HG03460 (cell line): ENCODE data around the gene AUNIP.

Source experiments
- ATAC-seq: cut with Tn5 transposase; IDR thresholded peaks from one replicate; pipeline ENCODE4 v1.9.1; 2021; ENCODE audit not compliant: unreplicated experiment

AUNIP gene, protein sequence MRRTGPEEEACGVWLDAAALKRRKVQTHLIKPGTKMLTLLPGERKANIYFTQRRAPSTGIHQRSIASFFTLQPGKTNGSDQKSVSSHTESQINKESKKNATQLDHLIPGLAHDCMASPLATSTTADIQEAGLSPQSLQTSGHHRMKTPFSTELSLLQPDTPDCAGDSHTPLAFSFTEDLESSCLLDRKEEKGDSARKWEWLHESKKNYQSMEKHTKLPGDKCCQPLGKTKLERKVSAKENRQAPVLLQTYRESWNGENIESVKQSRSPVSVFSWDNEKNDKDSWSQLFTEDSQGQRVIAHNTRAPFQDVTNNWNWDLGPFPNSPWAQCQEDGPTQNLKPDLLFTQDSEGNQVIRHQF

DNA sequence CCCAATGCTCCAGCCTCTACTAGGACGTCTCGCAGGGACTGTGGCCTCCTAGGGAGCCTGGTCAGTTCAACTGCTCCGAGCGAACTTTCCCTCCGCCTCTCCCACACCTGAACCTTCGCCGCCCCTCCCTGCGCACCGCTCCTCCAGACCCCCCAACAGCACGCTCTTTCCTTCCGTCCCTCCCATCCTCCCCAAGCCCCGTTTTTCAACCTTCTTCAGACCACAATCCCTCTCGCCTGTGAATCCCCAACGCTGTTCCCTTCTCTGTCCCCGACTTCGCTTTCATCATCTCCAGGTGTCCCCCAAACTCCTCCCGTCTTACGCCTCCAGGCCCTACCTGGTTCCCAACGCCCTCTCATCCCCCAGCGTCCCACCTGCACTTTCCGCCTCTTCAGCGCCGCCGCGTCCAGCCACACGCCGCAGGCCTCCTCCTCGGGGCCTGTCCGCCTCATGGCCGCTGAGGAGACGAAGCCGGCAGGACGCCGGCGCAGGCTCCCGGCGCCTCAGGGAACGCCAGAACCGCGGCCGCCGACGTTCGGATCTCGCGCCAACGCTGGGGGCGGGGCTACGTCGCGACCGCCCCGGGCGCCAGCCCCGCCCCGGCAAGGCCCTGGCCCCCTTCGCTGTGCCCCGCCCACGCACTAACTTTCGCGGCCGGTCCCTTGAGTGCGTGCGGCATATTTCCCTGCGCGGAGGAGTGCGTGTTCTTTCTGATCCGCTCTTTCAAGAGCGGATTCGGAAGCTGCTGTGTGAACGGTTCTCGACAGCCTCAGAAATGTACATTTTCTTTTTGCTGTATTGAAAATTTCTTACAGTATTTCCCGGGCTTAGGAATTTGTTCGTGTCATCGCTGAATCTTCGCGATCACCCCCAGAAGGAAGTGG lies at the start of gene AUNIP:
Gene AUNIP (minus strand): TSS at position 552 of the 884 bp plus-strand sequence. CDS start 100 bp downstream, at position 452.
- ATAC-seq: peak; percentile 78

DNA sequence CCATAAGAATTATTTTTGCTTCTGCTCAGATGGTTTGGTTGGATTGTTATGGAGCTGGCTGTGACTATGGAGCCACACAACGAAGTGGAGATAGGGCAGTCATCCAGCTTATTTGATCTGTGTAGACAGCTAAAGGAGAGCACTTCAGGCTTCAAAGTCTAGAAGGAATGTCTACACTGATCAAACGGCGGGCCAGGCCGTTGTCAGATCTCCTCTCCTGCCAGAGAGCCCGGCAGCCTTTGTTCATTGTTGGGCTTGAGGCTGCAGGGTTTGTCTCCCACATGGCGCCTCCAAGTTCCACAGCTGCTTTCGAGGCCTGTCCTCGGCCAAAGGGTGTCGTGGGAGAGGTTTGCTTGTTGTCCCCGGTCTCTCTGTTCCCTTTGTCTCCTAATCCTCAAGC lies 49.8 kb upstream of the AUNIP start:
- no peak for ATAC-seq

DNA sequence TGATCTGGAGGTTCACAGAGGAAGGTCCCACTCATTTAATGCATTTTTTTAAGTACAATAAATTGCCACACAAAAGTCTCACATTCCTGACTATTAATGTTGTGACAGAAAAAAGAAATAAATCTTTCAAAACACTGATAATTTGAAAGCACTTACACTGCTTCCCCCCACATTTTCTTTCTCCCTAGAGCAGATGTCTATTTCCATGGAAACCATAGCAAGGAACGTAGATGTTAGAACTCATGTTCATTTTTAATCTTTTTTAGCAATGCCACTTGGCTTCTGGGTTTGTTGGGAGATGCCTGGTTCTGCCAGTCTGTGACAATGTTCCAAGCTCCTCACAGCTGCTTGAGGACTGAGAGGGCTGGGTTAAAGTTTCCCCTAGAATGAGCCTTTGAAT lies 48.9 kb upstream of the AUNIP start:
- no peak for ATAC-seq

DNA sequence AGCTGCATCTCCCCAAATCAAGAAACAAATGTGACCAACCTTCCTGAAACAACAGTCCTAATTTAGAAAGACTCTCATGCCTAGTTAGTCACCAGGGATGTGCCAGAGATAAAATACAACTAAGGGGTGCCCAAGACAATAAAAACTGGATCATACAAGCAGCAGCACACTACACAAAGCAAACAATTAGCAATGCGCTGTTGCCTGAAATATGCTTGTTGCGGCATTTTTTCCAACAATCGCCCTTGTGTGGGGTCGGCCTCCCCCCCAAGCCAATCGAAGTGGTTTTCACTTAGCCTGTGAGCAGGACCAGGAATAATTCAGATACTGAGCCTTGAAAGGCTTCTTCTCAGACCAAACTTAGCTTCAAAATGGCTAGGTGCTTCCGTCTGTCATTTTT lies 48.3 kb upstream of the AUNIP start:
- no peak for ATAC-seq

DNA sequence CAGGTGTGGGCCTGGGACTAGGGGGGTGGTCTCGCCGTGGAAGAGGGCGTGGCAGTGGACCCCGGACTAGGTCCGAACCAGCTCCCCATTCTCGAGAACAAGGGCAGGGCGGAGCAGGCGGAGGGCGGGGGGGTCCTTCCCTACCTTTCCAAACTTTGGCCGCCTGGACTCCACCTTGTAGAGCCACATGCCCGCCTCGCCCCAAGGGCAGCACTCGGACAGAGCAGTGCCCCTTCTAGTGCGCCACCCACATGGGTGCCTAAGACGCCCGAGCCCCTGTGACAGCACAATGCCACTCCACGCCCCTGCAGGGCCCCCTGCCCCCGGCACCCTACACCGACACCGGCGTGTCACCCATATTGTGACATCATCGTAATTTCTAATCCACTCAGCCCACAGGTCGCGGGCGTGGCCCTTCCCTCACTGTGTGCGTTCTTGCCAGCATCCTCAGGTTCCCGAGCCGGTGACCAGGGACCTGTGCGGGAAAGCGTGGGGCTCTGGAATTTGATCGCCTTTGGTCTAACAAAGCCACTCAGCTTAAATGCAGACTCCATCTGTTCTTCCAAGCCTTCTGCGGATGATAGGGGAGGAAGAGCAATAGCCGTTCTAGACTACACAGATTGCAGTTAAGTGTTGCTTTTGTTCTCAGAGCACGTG lies 47.5 kb upstream of the AUNIP start:
- ATAC-seq: no peak

DNA sequence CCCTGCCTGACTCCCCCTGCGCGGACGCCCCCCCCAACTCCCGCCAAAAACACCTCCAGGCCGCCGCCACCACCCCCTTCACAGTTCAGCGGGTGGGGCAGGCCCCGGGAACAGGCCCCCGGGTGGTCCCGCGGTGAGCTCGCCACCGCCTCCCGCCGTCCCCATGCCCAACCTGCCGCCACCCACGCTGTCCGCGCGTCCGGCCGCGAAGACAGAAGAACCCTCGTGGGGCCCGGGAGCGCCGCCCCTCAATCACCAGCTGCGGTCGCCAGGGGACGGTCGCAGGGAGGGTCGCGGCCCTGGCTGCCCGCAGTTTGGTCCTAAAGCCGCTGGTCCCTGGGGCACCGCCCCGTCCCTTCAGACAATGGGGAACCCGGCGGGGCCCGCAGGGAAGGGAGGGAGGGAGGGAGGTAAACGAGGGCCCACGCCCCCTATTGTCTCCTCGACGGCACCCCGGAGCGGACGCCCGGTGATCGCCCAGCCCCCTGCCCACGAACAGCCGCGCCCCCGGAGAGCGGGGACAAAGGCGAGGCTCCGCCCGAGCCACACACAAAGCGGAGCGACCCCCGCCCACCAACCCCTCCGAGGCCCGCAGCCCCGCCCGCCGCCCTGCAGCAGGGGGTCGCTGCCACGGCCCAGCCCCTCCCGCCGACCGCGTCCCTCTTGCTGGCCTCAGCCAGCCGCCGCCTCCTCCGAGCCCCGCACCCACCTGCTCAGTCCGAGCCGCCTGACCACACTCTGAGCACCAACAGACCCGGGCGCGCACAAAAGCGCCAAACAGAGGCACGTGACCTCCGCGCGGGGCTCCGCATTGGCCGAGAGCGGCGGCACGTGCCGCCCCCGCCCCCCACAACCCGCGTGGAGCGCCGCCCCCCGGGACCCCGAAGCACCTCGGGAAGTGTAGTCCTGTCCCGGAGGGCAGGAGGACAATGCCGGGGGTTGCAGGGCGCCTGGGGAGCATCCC lies 46.7 kb upstream of the AUNIP start, which contains the start of gene STMN1:
Gene STMN1 (minus strand): TSS at position 740 of the 964 bp plus-strand sequence. CDS start 1,743 bp downstream, outside the sequence.
- ATAC-seq: peak; percentile 65

DNA sequence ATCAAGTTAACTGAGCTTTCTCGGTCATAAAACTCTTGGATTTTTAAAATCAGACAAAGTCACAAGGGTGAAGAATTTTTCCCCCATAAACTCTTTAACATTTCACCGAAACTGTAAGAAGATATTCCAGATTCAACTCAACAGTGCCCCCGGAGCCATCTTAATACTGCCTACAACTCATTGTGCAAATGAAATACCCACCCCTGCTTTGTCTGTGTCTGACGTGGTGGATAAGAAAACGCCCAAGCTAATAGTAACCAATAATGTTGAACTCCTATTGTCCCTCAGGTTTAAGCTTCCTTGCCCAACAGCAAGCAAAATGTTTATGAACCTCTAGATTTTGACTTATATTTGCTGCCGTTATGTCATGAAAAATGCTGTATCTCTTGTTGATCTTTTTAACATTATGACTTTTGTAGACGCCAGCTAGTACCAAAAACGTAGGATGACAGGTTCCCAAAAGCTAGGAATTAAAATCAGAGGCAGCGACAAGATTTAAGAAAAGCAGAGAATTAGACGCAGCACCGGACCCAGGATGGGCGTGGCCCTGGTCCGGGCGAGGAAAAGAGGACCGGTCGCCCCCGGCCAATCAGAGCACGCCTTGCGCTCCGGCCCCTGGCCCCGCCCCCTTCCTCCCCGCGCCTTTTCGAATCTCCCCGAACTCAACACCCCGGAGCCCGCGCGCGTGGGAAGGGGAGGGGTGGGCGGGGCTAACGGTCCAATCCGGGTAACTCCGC lies 45.9 kb upstream of the AUNIP start:
- ATAC-seq: peak; percentile 72

DNA sequence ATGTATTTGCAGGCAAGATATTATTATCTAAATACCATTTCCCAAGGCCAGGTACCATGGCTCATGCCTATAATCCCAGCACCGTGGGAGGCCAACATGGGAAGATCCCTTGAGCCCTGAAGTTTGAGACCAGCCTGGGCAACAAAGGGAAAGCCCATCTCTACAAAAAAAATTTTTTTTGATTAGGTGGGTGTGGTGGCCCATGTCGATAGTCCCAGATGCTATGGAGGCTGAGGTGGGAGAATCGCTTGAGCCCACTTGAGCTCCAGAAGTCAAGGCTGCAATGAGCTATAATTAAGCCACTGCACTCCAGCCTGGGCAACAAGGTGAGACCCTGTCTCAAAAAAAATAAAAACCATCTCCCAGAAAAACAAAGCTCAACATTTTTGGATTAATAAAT lies 44.7 kb upstream of the AUNIP start:
- no peak for ATAC-seq

DNA sequence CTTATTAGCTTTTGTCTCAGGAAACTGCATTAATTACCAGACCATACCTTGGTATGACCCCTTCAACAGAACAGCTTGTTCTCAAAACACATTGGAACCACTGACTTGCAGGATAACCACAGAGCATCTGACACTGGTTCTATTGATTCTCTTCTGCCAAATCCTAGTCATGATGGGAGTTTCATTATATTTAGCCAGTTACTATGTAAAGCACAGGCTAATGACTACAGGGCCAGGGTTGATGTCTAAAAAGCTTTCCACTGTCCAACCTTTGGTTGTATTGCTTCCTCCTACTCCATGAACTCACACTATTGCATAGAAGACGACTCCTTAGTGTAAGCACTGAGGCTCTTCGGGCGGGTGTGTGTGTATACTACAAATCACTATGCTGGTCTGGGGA lies 43.2 kb upstream of the AUNIP start:
- ATAC-seq: no peak

DNA sequence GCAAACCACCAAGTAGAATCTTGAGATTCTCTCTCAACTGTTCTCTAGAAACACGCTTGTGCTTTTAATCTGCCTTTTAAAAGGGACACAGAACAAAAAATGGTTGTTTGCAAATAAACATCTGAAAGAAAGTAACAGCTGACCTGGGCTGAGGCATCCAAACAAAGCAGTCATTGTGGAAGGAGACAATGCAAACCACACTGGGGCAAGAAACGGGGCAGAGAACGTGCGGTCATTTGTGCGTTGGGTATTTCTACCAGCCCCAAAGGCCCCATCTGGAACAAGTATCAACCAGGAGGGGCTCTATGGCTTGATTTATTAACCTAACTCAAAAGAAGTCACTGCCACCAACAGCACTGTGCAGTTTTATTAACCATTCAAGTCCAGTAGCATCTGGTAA lies 41.0 kb upstream of the AUNIP start:
- no peak for ATAC-seq

DNA sequence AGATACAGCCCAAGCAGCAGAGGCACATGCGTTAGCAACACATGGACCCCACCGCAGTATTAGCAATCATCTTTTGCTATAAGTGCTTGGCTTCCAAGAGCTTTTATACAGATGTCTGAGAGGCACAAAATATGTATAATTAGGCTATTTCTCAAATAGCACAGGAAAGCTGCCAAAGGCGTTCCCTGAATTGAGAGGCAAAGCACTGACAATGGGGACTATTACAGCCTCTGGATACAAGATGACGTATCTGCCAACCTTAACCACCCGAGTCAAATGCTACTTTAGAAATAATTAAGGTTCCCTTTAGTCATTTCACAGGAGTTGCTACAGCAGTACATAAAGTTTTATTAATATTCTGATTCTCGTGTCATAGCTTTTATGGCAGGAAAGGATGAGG lies 40.5 kb upstream of the AUNIP start:
- no peak for ATAC-seq

DNA sequence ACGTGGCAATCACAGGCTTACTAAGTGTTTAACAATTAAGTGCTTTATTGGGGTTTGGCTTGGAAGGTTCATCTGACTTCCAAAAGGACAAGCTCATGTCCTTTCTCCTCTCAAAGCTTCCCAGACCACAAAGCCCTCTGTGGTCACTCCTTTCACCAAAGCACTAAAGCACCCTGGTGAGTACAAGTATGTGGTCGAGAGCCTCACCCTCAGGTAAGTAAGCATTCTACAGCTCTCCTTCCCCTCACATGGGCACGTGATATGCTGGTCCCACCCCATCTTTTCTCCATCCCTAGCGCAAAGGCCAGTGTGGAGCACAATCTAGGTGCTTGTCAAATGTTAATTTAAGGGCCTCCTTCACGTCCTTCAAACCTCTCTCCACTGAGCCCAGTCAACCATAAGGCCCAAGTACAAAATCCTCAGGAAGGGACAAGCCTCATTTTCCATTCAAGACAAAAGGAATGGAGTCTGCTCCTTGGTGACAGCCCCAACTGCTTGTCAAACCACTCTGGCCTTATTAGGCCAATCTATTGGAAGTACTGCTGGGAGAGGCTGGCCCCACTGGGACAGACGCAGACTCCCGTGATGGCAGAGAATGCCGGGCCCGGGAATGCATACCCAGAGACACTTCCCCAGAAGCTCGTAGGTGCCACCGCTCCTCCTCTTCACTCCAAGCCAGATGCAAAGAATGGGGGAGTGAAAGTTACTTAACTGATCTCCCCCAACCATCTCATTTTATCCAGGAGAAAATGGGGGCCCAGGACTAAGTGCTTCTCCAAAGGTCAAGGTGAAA lies 39.2 kb upstream of the AUNIP start:
- ATAC-seq: no peak

DNA sequence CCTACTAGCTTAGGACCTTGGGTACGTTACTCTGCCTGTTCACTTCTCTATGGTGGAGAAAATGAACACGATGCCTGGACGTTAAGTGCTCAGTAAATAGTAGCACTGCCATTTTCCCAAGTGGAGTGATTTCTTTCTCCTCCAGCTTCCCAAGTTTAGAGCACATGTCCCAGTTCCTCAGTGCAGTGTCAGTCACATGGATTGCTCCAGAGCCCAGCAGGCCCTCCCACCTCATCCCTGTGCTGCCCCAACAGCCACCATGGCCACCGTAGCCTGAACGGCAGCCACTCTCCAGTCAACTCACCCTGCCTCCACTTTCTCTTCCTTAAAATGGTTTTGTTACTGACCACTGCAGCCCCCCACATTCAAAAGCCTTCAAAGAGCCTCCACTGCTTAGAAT lies 38.5 kb upstream of the AUNIP start:
- no peak for ATAC-seq

DNA sequence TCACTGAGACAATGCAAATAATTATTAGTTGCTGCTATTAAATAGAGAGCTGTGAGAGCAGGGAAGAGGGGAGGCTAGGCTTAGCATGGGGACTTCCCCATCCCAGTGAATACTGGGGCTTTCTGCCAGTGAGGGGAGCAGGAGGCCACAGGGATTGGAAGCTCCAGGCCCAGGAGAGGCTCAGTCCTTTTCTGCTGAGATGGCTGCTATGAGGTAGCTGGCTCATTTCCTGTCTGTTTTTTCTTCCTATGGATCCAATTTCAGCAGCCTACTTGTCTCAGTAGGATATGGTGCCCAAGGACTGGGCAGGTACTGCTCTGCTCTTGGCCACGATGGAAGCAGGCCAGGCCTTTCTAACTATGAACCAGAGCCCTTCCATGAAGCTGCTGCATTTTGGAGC lies 37.0 kb upstream of the AUNIP start:
- ATAC-seq: no peak

DNA sequence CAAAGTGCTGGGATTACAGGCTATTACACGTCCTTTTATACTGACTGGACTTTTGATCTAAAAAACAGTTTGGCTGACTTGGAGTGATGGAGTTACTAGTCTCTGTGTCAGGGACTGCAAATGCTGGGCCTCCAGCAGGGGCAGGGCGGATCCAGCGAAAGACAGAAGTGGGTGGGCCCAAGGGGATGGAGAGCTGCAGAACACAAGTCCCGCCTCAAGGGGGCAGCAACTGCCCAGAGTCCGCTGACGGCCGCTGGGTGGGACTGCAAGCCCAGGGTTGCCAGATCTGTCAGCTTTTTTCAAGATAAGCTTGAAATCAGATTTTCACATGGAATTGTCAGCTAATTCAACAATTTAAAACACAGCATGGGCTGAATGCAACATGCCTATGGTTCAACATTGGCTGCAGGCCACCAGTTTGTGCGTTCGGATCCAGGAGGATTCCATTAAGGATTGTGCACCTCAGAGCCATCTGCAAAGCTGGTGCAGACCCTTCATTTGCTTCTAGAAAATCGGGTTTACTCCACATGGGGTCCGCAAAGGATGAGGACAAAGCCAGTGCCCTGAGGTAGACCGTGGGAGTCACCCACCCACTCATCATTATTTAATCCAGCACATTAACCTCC lies 36.2 kb upstream of the AUNIP start:
- peak; percentile 93 for ATAC-seq

DNA sequence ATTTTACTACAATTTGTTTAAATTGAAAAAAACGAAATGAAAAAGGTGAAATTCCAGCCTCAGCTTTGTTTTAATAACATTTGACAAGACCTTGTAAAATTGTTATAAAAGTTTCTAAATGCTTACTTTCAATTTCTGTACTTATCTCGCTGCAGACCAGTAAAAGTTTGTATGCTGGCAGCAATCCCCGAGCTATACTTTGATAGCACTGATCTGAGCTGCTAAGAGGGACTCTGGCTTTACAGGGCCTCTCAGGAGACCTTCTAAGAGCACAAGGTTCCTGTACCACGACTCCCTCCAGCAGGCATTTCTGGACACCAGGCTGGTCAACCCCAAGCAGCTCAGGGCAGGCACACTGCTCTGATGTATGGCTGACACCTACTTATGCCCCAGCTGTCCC lies 33.9 kb upstream of the AUNIP start:
- ATAC-seq: no peak

DNA sequence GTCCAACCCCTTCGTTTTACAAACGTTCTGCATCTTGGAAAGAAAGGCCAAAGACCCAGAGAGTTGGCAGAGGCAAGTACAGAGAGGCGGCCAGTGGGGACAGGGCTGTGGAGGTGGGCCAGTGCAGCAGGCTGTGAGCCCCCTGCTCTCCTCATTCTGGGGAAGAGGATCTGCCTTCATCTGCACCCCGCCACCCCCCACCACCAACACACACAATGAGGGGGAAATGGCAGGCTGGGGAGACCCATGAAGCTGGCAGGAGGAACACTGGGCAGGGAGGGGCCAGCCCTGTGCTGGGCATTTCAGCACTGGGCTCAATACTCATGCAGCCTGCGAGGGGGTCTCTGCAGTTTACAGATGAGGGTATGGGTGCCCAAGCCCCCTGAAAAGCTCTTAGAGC lies 32.3 kb upstream of the AUNIP start:
- ATAC-seq: no peak

DNA sequence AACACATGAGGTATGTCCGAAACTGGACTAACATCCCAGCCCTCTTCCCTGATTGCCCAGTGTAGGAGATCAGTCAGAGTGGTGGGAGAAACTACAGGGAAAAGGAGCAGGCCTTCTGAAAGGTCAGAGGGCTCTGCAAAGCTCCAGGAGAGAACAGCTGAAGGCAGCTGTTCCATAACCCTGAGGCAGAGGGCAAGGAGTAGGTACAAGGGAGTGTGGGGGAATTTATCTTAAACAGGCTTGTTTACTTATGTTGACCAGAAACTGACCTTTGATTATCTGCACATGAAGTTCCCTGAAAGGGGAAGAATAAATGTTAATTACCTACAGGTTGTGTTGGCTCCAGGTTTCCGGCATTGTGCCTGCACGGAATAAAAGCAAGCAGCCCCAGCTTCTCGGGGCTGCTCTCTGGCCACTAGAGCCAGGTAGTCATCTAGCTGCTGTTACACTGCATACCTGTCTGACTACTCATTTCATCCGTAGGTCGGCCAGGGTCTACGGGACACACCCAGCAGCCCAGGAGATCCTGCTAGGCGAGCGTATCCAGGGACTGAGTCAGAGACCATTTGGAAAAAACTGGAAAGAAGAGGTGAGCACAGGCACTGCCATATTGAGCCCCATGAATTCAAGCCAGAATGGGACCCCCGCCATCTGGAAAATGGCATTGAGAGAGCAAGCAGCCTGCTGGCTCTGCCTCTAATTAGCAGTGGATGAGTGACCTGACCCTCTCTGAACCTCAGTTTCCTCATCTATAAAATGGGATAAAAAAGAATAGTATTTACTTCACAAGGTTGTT lies 31.2 kb upstream of the AUNIP start:
- no peak for ATAC-seq
